SK-N-SH (cell line): ENCODE measurements around the gene DNASE2B. TPM values are rescaled to one million over a fixed set of nuclear protein-coding genes. Genes with fewer than 3 reads are reported as not detected.

ENCODE experiments used
- CTCF ChIA-PET: fragments of 300-600, 350-600 bp; formaldehyde crosslinking; extraction: SDS; loops from one replicate; lab custom pipeline; 2021; lab: Yijun Ruan, JAX
- POLR2A ChIA-PET: fragments of 350-600 bp; sonication (Branson Sonifier 250); formaldehyde crosslinking; extraction: SDS; loops from one replicate; lab custom pipeline; 2020; ENCODE audit warnings: antibody characterized with exemption, inconsistent platforms; lab: Yijun Ruan, JAX
- DNase-seq: peaks from one replicate; pipeline ENCODE4 v3.0.0; 2012
- H2AFZ ChIP-seq: fragments of 200-600 bp; sonication (generic); 2 replicates; pipeline ENCODE4 v1.8.1; 2016; ENCODE audit warnings: antibody characterized with exemption, mild to moderate bottlenecking, low read depth
- H3F3A ChIP-seq: fragments of 200-600 bp; sonication (generic); replicated peaks from 2 replicates; pipeline ENCODE3; 2016; ENCODE audit warnings: antibody characterized with exemption, mild to moderate bottlenecking; ENCODE audit not compliant: insufficient read depth
- H3K27ac ChIP-seq, 2 experiments: fragments of 200-500 bp in 1 of 2; fragments of 200-600 bp in 1 of 2; sonication (Bioruptor generic) in 1 of 2; sonication (generic), shearing (Covaris generic) in 1 of 2; 2 replicates each; pipeline versions ENCODE4 v1.5.1 to v1.6.1; 2014 to 2016; ENCODE audit warnings: low read depth in 2 of 2, inconsistent platforms in 1 of 2, low read length in 1 of 2, mild to moderate bottlenecking in 1 of 2, mixed read lengths in 1 of 2
- H3K27me3 ChIP-seq: fragments of 200-600 bp; sonication (generic), shearing (Covaris generic); 2 replicates; pipeline ENCODE4 v1.6.1; 2016; ENCODE audit warnings: mixed run types; ENCODE audit not compliant: insufficient read depth
- H3K36me3 ChIP-seq, 2 experiments: fragments of 200-500 bp in 1 of 2; fragments of 200-600 bp in 1 of 2; sonication (Bioruptor generic) in 1 of 2; sonication (generic) in 1 of 2; replicated peaks in 1 of 2; 2 replicates each; pipeline versions ENCODE3 to v1.5.1; 2014 to 2016; ENCODE audit warnings: low read length in 1 of 2, mild to moderate bottlenecking in 1 of 2; ENCODE audit not compliant: insufficient read depth in 2 of 2, control insufficient read depth in 1 of 2
- H3K4me1 ChIP-seq, 2 experiments: fragments of 200-500 bp in 1 of 2; fragments of 200-600 bp in 1 of 2; sonication (Bioruptor generic) in 1 of 2; sonication (generic), shearing (Covaris generic) in 1 of 2; 2 replicates each; pipeline versions ENCODE4 v1.5.1 to v1.6.1; 2014 to 2016; ENCODE audit warnings: low read depth in 1 of 2, low read length in 1 of 2, mixed run types in 1 of 2; ENCODE audit not compliant: insufficient read depth in 2 of 2, control insufficient read depth in 1 of 2
- H3K4me2 ChIP-seq: fragments of 200-600 bp; sonication (generic), shearing (Covaris generic); 2 replicates; pipeline ENCODE4 v1.6.1; 2017; ENCODE audit warnings: mixed run types
- H3K4me3 ChIP-seq, 2 experiments: fragments of 200-500 bp in 1 of 2; fragments of 200-600 bp in 1 of 2; sonication (Bioruptor generic) in 1 of 2; sonication (generic), shearing (Covaris generic) in 1 of 2; 2 replicates each; pipeline versions ENCODE4 v1.5.1 to v1.8.1; 2014 to 2016; ENCODE audit warnings: low read depth in 2 of 2, inconsistent platforms in 1 of 2, low read length in 1 of 2, mild to moderate bottlenecking in 1 of 2, mixed read lengths in 1 of 2, moderate library complexity in 1 of 2
- H3K79me2 ChIP-seq: fragments of 200-600 bp; sonication (generic); 2 replicates; pipeline ENCODE4 v1.8.1; 2017; ENCODE audit warnings: mild to moderate bottlenecking; ENCODE audit not compliant: insufficient read depth
- H3K9ac ChIP-seq: fragments of 200-600 bp; sonication (generic); 2 replicates; pipeline ENCODE4 v1.6.1; 2017; ENCODE audit warnings: mixed run types
- H3K9me2 ChIP-seq: fragments of 200-600 bp; sonication (generic); 2 replicates; pipeline ENCODE4 v1.6.1; 2017; ENCODE audit warnings: mixed run types
- H3K9me3 ChIP-seq: fragments of 200-600 bp; sonication (generic); 2 replicates; pipeline ENCODE4 v1.6.1; 2017; ENCODE audit warnings: mixed run types, mild to moderate bottlenecking, moderate library complexity
- H4K20me1 ChIP-seq: fragments of 200-600 bp; sonication (generic); 2 replicates; pipeline ENCODE4 v1.6.1; 2017; ENCODE audit warnings: mild to moderate bottlenecking, mixed run types; ENCODE audit not compliant: insufficient read depth
- FOXJ3 ChIP-seq: sonication (generic); formaldehyde crosslinking; IDR thresholded peaks from 2 replicates; pipeline ENCODE4 v1.5.1; 2020; ENCODE audit warnings: mild to moderate bottlenecking, missing genetic modification reagents
- FOXM1 ChIP-seq: IDR thresholded peaks from 2 replicates; pipeline ENCODE4 v1.4.0; 2012; ENCODE audit warnings: low read depth, mild to moderate bottlenecking
- IRF3 ChIP-seq: fragments of 150-350 bp; IDR thresholded peaks from 2 replicates; pipeline ENCODE4 v1.6.1; 2016; ENCODE audit warnings: mild to moderate bottlenecking, low read depth, low read length
- JUND ChIP-seq: IDR thresholded peaks from 2 replicates; pipeline ENCODE4 v1.4.0; 2012
- MEF2A ChIP-seq: IDR thresholded peaks from 2 replicates; pipeline ENCODE4 v1.4.0; 2012; ENCODE audit warnings: low read depth, borderline replicate concordance
- MXI1 ChIP-seq: IDR thresholded peaks from 2 replicates; pipeline ENCODE4 v1.6.1; 2012; ENCODE audit warnings: mild to moderate bottlenecking, low read depth, low read length, improper control_type of control experiment
- NFIC ChIP-seq: IDR thresholded peaks from 2 replicates; pipeline ENCODE4 v1.4.0; 2012; ENCODE audit warnings: borderline replicate concordance
- PBX3 ChIP-seq: IDR thresholded peaks from 2 replicates; pipeline ENCODE4; 2012
- REST ChIP-seq: IDR thresholded peaks from 2 replicates; pipeline ENCODE4 v1.6.1; 2012; ENCODE audit warnings: mild to moderate bottlenecking, low read depth, low read length, moderate library complexity
- RFX5 ChIP-seq: IDR thresholded peaks from 2 replicates; pipeline ENCODE4 v1.6.1; 2012; ENCODE audit warnings: mild to moderate bottlenecking, improper control_type of control experiment, low read length
- SIN3A ChIP-seq: IDR thresholded peaks from 2 replicates; pipeline ENCODE4 v1.6.1; 2012; ENCODE audit warnings: low read depth, mild to moderate bottlenecking, low read length, moderate library complexity, borderline replicate concordance
- USF2 ChIP-seq: fragments of 150-350 bp; IDR thresholded peaks from 2 replicates; pipeline ENCODE4 v1.6.1; 2017; ENCODE audit warnings: antibody characterized with exemption, low read length, low read depth, borderline replicate concordance
- YY1 ChIP-seq: IDR thresholded peaks from 2 replicates; pipeline ENCODE4 v1.4.0; 2012; ENCODE audit warnings: low read depth, mild to moderate bottlenecking
- ZBTB33 ChIP-seq: IDR thresholded peaks from 2 replicates; pipeline ENCODE4 v1.4.0; 2012; ENCODE audit warnings: low read depth, borderline replicate concordance
- WGBS: methylation state at CpG from one replicate; pipeline ENCODE4 v1.1.6; 2017; ENCODE audit warnings: low lambda C conversion rate; 5-methylcytosine and 5-hydroxymethylcytosine counted together
- polyA plus RNA-seq, 3 experiments: library from polyadenylated mRNA; depleted of rRNA; stranded (reverse); fragments of >200 nt; gene quantifications; 2 replicates each; pipeline ENCODE4 v1.2.3, GENCODE V29; 2012

Gene DNASE2B
- polyA plus RNA-seq, 1 of the 3 experiments (the other 2 are of a cell fraction) = 0.03 TPM

- Histone ChIP-seq H4K20me1 (no peaks in the 10 kb centered on the region), H3K27me3 (no peaks in the 10 kb centered on the region; the same call in 1 of the 2 replicates), H2AFZ (no peak overlapping the region), H3K9ac (no peak overlapping the region), H3K9me3 (no peaks in the 10 kb centered on the region), H3K4me3 (no peak overlapping the region), H3F3A (no peaks in the 10 kb centered on the region), H3K36me3 (no peaks in the 10 kb centered on the region), H3K4me1 (no peaks in the 10 kb centered on the region), H3K27ac (no peak overlapping the region), H3K4me2 (no peak overlapping the region), H3K79me2 (no peaks in the 10 kb centered on the region), H3K9me2 (no peaks in the 10 kb centered on the region)
- CTCF ChIA-PET = interaction anchor here (0.6 to 1.0 kb wide), 2 partner anchors 17 to 329 kb away, joined by 3 read pairs; no protein-coding TSS in a partner anchor
- POLR2A ChIA-PET = no interaction called here
- no peak for DNase-seq
- TF ChIP-seq MXI1 (no peak), JUND (no peak), RFX5 (no peak), FOXM1 (no peak), IRF3 (no peak), FOXJ3 (CRISPR knock-in tag) (no peak), YY1 (no peak)
- 65% methylated on average over 2 of the region's 2 CpGs for WGBS
These were observed 52.6 kb downstream of the DNASE2B start for GRCh38 chr1:84450910-84451309.

- 65% methylated on average over 3 of the region's 3 CpGs for WGBS
These were observed 54.2 kb downstream of the DNASE2B start for GRCh38 chr1:84452436-84452835.

More at GRCh38 chr1:84452436-84452835, 54.2 kb downstream of the DNASE2B start:
- Histone ChIP-seq H3K9me3 (no peaks in the 10 kb centered on the region), H3K9me2 (no peaks in the 10 kb centered on the region), H3K4me3 (no peak overlapping the region), H3K79me2 (no peaks in the 10 kb centered on the region), H4K20me1 (no peaks in the 10 kb centered on the region), H3K27me3 (no peaks in the 10 kb centered on the region; the same call in 1 of the 2 replicates), H3K4me1 (no peaks in the 10 kb centered on the region), H3F3A (no peaks in the 10 kb centered on the region), H3K27ac (no peak overlapping the region), H3K4me2 (no peak overlapping the region), H2AFZ (no peak overlapping the region), H3K9ac (no peak overlapping the region), H3K36me3 (no peaks in the 10 kb centered on the region)
- DNase-seq = no peak
- ChIA-PET POLR2A (no interaction called here), CTCF (interaction anchor here (1.6 kb wide), 1 partner anchor 10 kb away, joined by 6 read pairs; no protein-coding TSS in a partner anchor)
- TF ChIP-seq USF2 (no peak), RFX5 (no peak), PBX3 (no peak), ZBTB33 (no peak), MEF2A (no peak), REST (no peak), SIN3A (no peak), NFIC (no peak)
